HG03354 (cell line): Measurements from ENCODE around the gene HSD11B2.

Source experiments
- ATAC-seq: cut with Tn5 transposase; IDR thresholded peaks from one replicate; pipeline ENCODE4 v1.9.1; 2021; ENCODE audit warnings: mild to moderate bottlenecking; ENCODE audit not compliant: unreplicated experiment, poor library complexity, severe bottlenecking

The HSD11B2 gene

GRCh38 chr16:67463691-67464090, 32.8 kb downstream of the HSD11B2 start:
- no peak for ATAC-seq

GRCh38 chr16:67464565-67464964, 33.6 kb downstream of the HSD11B2 start:
- no peak for ATAC-seq

- no peak for ATAC-seq
These were observed 35.7 kb downstream of the HSD11B2 start for GRCh38 chr16:67466581-67466980.

GRCh38 chr16:67468731-67469130, 37.8 kb downstream of the HSD11B2 start:
- ATAC-seq: no peak

GRCh38 chr16:67470359-67470758, 39.4 kb downstream of the HSD11B2 start:
- no peak for ATAC-seq

- ATAC-seq: no peak
These were observed 41.0 kb downstream of the HSD11B2 start for GRCh38 chr16:67471758-67472384.

- ATAC-seq: no peak
These were observed 43.9 kb downstream of the HSD11B2 start for GRCh38 chr16:67474551-67475455.

- no peak for ATAC-seq
These were observed 47.1 kb downstream of the HSD11B2 start for GRCh38 chr16:67477960-67478554.

GRCh38 chr16:67480833-67481560, 50.1 kb downstream of the HSD11B2 start, which contains the start of gene ATP6V0D1:
ATP6V0D1 (minus strand) TSS chr16:67481157; CDS start chr16:67481086, 71 bp downstream.
- peak; percentile 87 for ATAC-seq

GRCh38 chr16:67481561-67482232, 50.8 kb downstream of the HSD11B2 start:
- ATAC-seq: peak; percentile 17

- no peak for ATAC-seq
These were observed 51.5 kb downstream of the HSD11B2 start for GRCh38 chr16:67482233-67482924.

GRCh38 chr16:67483150-67483549, 52.2 kb downstream of the HSD11B2 start, which contains the start of gene AGRP:
AGRP (minus strand) TSS chr16:67483547; CDS start chr16:67483398, 149 bp downstream.
- ATAC-seq: no peak

GRCh38 chr16:67483731-67484525, 53.0 kb downstream of the HSD11B2 start:
- no peak for ATAC-seq

- no peak for ATAC-seq
These were observed 55.9 kb downstream of the HSD11B2 start for GRCh38 chr16:67486805-67487204.
